Inferior parietal cortex (tissue), 1 donor: ENCODE data around the gene CST9L.

ENCODE experiments used
- DNase-seq: peaks from one replicate; pipeline ENCODE4 v3.0.0-alpha.2; 2016; ENCODE audit errors: extremely low spot score

Gene CST9L

DNA sequence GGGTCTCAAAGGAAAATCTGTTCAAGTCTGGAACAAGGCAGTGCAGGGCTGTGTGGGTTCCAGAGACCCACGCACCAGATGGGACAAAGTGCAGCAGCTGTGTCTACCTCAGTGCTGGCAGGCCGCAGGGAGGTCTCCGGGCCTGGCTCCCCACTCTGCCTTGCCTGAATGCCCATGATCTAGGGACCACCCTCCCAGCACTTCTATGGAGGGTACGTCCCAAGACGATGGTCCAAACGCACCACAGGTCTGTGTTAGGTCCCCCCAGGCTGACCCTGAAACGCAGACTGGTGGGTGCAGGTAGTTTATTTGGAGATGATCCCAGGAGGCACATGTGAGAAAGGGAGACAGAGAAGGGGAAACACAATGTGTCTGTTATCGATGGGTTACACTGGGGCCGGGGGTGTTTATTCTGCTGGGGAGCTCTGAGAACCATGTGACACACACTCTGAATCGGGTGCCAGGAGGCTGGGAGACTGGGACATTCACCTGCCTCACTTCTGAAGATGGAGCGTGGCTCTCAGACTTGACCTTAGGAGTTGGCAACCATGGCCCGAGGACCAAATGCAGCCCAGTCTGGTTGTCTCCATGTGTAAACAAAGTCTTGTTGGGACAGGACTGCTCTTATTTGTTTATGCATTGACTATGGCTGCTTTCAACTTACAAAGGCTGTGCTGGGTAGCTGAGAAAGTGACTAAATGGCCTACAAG, 21.7 kb downstream of the CST9L start:
- no peak for DNase-seq

- DNase-seq: no peak
Observed at GRCh38 chr20:23544133-23544532, 24.2 kb downstream of the CST9L start.

GRCh38 chr20:23542801-23543200, 25.5 kb downstream of the CST9L start:
- no peak for DNase-seq

- DNase-seq: no peak
Observed at GRCh38 chr20:23541776-23542175, 26.5 kb downstream of the CST9L start.

DNA sequence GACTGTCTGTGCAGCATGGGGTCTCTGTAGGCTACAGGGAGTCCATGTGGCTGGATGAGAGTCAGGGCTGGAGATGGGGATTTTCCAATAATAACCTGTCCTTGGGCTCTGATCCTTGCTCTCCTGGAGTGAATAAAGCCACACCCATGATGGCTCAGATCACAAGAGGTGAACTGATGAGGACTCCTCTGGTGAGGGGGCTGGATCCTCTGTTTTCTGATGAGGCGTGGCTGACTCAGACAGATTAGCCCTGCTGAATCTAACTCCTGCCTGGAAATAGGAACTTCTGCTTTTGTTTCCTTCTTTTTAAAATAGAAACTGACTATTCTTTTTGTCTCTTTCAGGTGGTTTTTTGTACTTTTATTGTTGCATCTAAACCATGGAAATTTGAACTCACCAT, 27.0 kb downstream of the CST9L start:
- DNase-seq: no peak

DNA sequence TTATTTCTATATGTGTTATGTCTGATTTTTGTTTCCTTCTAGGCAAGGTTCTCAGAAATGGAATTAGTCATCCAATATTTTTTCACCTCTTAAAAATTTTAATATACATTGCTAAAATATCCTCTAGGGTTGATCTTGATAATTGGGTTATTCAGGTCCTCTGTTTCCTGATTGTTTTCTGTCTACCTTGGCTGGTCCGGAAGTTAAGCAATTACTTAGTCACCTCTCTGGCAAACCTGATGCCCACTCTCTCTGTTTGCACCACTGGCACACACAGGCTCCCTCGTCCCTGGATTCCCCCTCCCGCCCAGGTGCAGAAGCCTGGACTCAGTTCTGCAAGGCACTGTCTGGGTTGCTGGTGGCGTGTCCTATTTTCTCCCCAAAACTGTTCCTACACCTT, 27.7 kb downstream of the CST9L start:
- DNase-seq: no peak

DNA sequence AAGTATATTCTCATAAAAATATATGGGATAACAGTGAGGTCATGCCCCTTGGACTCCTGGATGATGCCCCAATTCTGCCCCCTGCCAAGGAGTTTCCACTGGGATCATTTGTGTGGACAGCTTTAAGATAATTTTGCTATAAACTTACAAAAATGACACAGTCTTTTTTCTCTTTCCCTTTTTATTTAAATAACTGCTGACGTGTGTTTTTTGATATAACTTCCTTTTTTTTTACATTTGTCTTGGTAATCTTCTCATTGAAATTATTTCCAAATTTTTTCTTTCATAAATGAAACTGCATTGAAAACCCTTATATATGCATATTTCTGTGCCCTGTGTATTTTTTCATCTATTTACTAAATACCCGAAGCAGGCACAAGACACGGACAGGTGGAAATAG, 31.3 kb downstream of the CST9L start:
- no peak for DNase-seq

- DNase-seq: no peak
Observed at GRCh38 chr20:23536328-23536974, 31.8 kb downstream of the CST9L start.

DNA sequence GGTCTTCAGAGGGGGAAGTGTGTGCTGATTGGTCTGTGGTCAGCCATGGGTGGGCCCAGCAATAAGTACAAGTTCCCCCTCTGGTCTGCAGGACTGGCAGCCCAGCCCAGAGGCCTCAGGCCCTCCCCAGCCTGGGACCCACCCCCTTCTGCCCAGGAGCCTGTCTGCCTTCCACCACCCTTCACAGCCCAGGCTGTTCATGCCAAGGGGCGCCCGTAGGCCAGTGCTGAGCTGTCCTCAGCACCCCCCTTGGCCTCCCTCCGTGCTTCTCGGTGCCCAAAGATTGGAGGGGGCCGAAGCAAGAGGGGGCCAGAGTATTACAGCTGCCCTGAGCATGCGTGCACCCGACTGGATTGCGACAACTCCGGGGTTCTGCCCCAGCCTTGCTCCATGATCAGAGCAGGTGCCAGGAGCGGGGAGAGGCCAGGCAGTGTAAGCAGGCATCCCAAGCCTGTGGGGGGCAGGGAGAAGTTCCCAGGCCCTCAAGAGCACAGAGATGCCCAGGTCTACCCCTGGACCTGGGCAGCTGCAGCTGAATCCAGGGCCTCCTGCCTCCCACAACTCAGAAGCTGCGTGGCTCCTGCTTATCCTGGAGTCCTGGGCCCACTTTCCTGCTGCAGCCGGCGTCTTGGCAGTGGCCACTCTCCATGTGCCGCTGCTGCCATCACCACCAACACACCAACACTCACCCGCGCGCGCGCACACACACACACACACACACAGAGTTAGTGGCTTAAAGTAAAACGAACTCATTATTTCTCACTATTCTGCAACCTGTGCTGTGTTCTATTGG, 33.3 kb downstream of the CST9L start:
- no peak for DNase-seq

GRCh38 chr20:23533161-23533560, 35.1 kb downstream of the CST9L start:
- no peak for DNase-seq

GRCh38 chr20:23532533-23532932, 35.8 kb downstream of the CST9L start:
- DNase-seq: no peak

- DNase-seq: no peak
Observed at GRCh38 chr20:23530937-23531567, 37.2 kb downstream of the CST9L start.

DNA sequence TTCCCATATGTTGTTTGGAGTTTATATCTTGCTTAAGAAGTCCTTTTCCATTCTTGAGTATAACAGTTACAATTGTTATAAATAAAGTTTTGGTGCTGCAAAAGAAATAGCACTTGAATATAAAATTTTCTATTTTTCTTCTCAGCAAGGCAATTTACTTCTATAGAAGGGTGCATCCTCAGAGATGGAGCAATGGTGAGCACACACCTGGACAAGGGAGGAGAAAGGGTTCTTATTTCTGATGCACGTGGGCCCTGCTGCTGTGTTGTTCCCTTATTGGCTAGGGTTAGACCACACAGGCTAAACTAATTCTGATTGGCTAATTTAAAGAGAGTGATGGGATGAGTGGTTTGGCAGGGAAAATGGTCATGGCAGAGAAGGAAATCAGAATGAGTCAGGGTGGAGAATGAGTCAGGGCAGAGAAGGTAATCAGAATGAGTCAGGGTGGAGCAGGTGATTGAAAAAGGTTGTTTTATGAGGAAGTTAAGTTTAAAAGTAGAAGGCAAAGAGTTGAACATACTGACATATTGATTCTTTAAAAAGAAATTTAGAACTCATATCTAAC, 39.3 kb downstream of the CST9L start:
- DNase-seq: no peak

- no peak for DNase-seq
Observed at GRCh38 chr20:23526850-23527249, 41.4 kb downstream of the CST9L start.

DNA sequence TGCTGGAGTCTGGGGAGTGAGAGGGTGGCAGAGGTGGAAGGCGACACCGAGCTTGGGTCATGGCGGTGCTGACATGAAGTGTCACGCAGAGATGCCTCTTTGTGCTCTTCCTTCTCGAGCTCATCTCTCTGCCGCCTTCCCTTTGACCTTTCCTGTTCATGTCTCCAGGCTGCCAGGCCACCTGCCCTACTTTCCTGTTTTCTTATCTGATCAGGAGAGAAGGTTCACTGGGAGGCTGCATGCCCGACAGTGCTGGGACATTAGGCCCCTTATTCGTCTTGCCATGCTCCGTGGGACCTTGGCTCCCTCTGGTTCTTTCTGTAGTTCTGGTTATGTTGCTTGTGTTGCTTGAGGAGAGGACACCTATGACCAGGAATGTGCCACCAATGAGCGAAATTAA, 44.1 kb downstream of the CST9L start:
- DNase-seq: no peak

DNA sequence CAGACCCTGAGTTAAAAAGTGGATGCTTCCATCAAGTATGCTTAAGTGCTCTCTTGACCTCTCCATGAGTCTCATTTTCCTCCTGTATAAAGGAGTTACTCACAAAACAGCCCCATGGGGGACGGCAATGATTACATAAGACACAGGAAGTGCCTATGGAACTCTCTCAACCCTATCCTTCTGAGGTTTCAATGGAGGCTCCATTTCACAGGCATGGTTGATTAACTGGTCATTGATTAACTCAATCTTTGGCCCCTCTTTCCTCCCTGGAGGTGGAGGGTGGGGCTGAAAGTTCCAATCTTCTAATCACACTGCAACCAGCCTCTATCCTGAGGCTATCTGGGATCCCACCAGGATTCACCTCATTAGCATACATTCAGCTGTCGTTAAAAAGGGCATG, 48.1 kb downstream of the CST9L start:
- DNase-seq: no peak

GRCh38 chr20:23519556-23519955, 48.7 kb downstream of the CST9L start:
- no peak for DNase-seq

- no peak for DNase-seq
Observed at GRCh38 chr20:23517719-23518118, 50.6 kb downstream of the CST9L start.

- DNase-seq: no peak
Observed at GRCh38 chr20:23515250-23515939, 52.9 kb downstream of the CST9L start.

- no peak for DNase-seq
Observed at GRCh38 chr20:23514848-23515247, 53.4 kb downstream of the CST9L start.
